A673 (cell line): Measurements from ENCODE around the gene BRD4.

ENCODE experiments used
- CTCF ChIP-seq: fragments of 300-800, 200-600 bp; sonication (generic); conservative IDR thresholded peaks from 2 replicates; pipeline ENCODE4 v1.5.1; 2017; ENCODE audit warnings: low read depth, mild to moderate bottlenecking, antibody characterized with exemption, low read length, moderate library complexity, mixed read lengths
- EZH2 ChIP-seq: fragments of 200-600 bp; sonication (generic); IDR thresholded peaks from 2 replicates; pipeline ENCODE4 v1.6.1; 2017; ENCODE audit warnings: borderline replicate concordance, low read depth, mild to moderate bottlenecking, mixed read lengths, antibody characterized with exemption, low read length; ENCODE audit not compliant: poor library complexity, severe bottlenecking

- TF ChIP-seq CTCF (no peak), EZH2 (no peak)
These were observed 26.6 kb downstream of the BRD4 start for GRCh38 chr19:15305582-15306334.
